Activated B cell treated with CpG ODN at 0.5 μM for 24 hours (primary cell): ENCODE data around the gene CTXND1. TPM values are rescaled to one million over a fixed set of nuclear protein-coding genes. Genes with fewer than 3 reads are reported as not detected.

Source experiments
- ATAC-seq: fragments of 200-7000 bp; cut with Tn5 transposase; one replicate; pipeline ENCODE4 v1.10.0; 2021; ENCODE audit warnings: low read depth, mild to moderate bottlenecking, moderate library complexity
- CTCF ChIA-PET: fragments of 350-600 bp; sonication (Branson Sonifier 250); formaldehyde crosslinking; loops from one replicate; lab custom pipeline; 2021; ENCODE audit warnings: antibody characterized with exemption; lab: Charles Lee
- POLR2A ChIA-PET: fragments of 350-600 bp; sonication (Branson Sonifier 250); formaldehyde crosslinking; loops from one replicate; lab custom pipeline; 2021; ENCODE audit warnings: antibody characterized with exemption; lab: Charles Lee
- DNase-seq: peaks from one replicate; pipeline ENCODE4 v3.0.0; 2022
- H3K27ac Mint-ChIP-seq: one replicate; pipeline ENCODE4 v1.8.0; 2020; ENCODE audit warnings: mixed read lengths
- H3K27me3 Mint-ChIP-seq: one replicate; pipeline ENCODE4 v1.8.0; 2021; ENCODE audit warnings: mixed read lengths
- H3K36me3 Mint-ChIP-seq: one replicate; pipeline ENCODE4 v1.8.0; 2021; ENCODE audit warnings: low read depth, mixed read lengths
- H3K4me1 Mint-ChIP-seq: one replicate; pipeline ENCODE4 v1.8.0; 2021; ENCODE audit warnings: mixed read lengths
- H3K4me3 Mint-ChIP-seq: one replicate; pipeline ENCODE4 v1.8.0; 2020; ENCODE audit warnings: mild to moderate bottlenecking, mixed read lengths
- H3K9me3 Mint-ChIP-seq: one replicate; pipeline ENCODE4 v1.8.0; 2020; ENCODE audit warnings: mixed read lengths
- CTCF ChIP-seq: fragments of 200-600 bp; IDR thresholded peaks from one replicate; pipeline ENCODE4 v1.8.0; 2022; ENCODE audit warnings: antibody characterized with exemption, mild to moderate bottlenecking
- intact Hi-C: fragments of 100-400 bp; cut with micrococcal nuclease; formaldehyde crosslinking; loops from one replicate; pipeline ENCODE4 v1.15.1; 2024
- total RNA-seq: library from RNA; stranded (reverse); gene quantifications from 2 replicates; pipeline ENCODE4 v1.2.3, GENCODE V29; 2022

The CTXND1 gene
- total RNA-seq, 1 donor from 2014 or later, result not detected

- ATAC-seq (no peak), DNase-seq (no peak)
- no peak for TF ChIP-seq CTCF
- Mint-ChIP-seq H3K36me3 (no peaks in the 10 kb centered on the region), H3K27ac (no peak overlapping the region), H3K9me3 (no peaks in the 10 kb centered on the region), H3K27me3 (peaks cover 14% of the 10 kb centered on the region), H3K4me3 (no peak overlapping the region), H3K4me1 (no peaks in the 10 kb centered on the region)
- CTCF ChIA-PET, result no interaction called here
- intact Hi-C loops, result no loop called here
- POLR2A ChIA-PET, result no interaction called here
Observed at GRCh38 chr15:80275961-80276360, 23.9 kb upstream of the CTXND1 start.

- Mint-ChIP-seq H3K27ac (no peak overlapping the region), H3K27me3 (peaks cover 13% of the 10 kb centered on the region), H3K4me1 (no peaks in the 10 kb centered on the region), H3K4me3 (no peak overlapping the region), H3K9me3 (no peaks in the 10 kb centered on the region), H3K36me3 (no peaks in the 10 kb centered on the region)
- POLR2A ChIA-PET, result no interaction called here
- no peak for TF ChIP-seq CTCF
- DNase-seq (no peak), ATAC-seq (no peak)
- intact Hi-C loops, result no loop called here
- CTCF ChIA-PET, result no interaction called here
Observed at GRCh38 chr15:80274996-80275395, 23.0 kb upstream of the CTXND1 start.

GRCh38 chr15:80274554-80274953 lies 22.5 kb upstream of the CTXND1 start:
- ATAC-seq (no peak), DNase-seq (no peak)
- TF ChIP-seq CTCF, result no peak
- CTCF ChIA-PET, result no interaction called here
- H3K27ac Mint-ChIP-seq, result no peak overlapping the region
- no peaks in the 10 kb centered on the region for H3K36me3 Mint-ChIP-seq
- no peaks in the 10 kb centered on the region for H3K4me1 Mint-ChIP-seq
- no peak overlapping the region for H3K4me3 Mint-ChIP-seq
- H3K27me3 Mint-ChIP-seq, result peaks cover 14% of the 10 kb centered on the region
- H3K9me3 Mint-ChIP-seq, result no peaks in the 10 kb centered on the region
- POLR2A ChIA-PET, result no interaction called here
- intact Hi-C loops, result no loop called here

GRCh38 chr15:80272987-80273386 lies 21.0 kb upstream of the CTXND1 start:
- CTCF ChIA-PET, result no interaction called here

GRCh38 chr15:80270472-80270871 lies 18.5 kb upstream of the CTXND1 start:
- Mint-ChIP-seq H3K36me3 (no peaks in the 10 kb centered on the region), H3K9me3 (no peaks in the 10 kb centered on the region), H3K27ac (no peak overlapping the region), H3K4me3 (no peak overlapping the region), H3K27me3 (peaks cover 38% of the 10 kb centered on the region), H3K4me1 (no peaks in the 10 kb centered on the region)
- no peak for TF ChIP-seq CTCF
- ATAC-seq (no peak), DNase-seq (no peak)
- POLR2A ChIA-PET, result no interaction called here
- CTCF ChIA-PET, result no interaction called here
- intact Hi-C loops, result no loop called here

More at GRCh38 chr15:80272987-80273386, 21.0 kb upstream of the CTXND1 start:
- H3K9me3 Mint-ChIP-seq, result no peaks in the 10 kb centered on the region
- ATAC-seq, result no peak
- TF ChIP-seq CTCF, result no peak
- intact Hi-C loops, result no loop called here
- POLR2A ChIA-PET, result no interaction called here
- H3K27me3 Mint-ChIP-seq, result peaks cover 24% of the 10 kb centered on the region
- H3K4me3 Mint-ChIP-seq, result no peak overlapping the region
- no peak overlapping the region for H3K27ac Mint-ChIP-seq
- DNase-seq, result no peak
- H3K4me1 Mint-ChIP-seq, result no peaks in the 10 kb centered on the region
- H3K36me3 Mint-ChIP-seq, result no peaks in the 10 kb centered on the region
